GM18867 (cell line): ENCODE data around the gene PHOX2A.

Source experiments
- ATAC-seq: cut with Tn5 transposase; IDR thresholded peaks from one replicate; pipeline ENCODE4 v1.9.1; 2021; ENCODE audit warnings: mild to moderate bottlenecking, moderate library complexity; ENCODE audit not compliant: unreplicated experiment

Gene PHOX2A

GRCh38 chr11:72189455-72190250 lies 54.3 kb downstream of the PHOX2A start:
- no peak for ATAC-seq
